ENCODE results near the gene CAAP1.
"Not testable (repeated sequence)": the region's sequence is repeated elsewhere in the genome, so short reads cannot be mapped to it uniquely, and the experiment has no call there.

CAAP1 gene

GRCh38 chr9:26856413-26857032, 36.1 kb downstream of the CAAP1 start:
- no peaks in the 10 kb centered on the region for H3K9me3 ChIP-seq (ENCODE audit: control insufficient read depth, low read length)
- no peaks in the 10 kb centered on the region for H3K4me1 ChIP-seq (ENCODE audit: control insufficient read depth, insufficient read depth, low read length)
- no peak overlapping the region for H3K27ac ChIP-seq (ENCODE audit: insufficient read depth, low read depth, low read length, poor library complexity, severe bottlenecking)
- no peaks in the 10 kb centered on the region for H3K27me3 ChIP-seq (ENCODE audit: control insufficient read depth, insufficient read depth, low read length, poor library complexity, severe bottlenecking)
- H3K36me3 ChIP-seq (ENCODE audit: control insufficient read depth, insufficient read depth, low read length) = peaks cover 18% of the 10 kb centered on the region
- no peak overlapping the region for H3K4me3 ChIP-seq (ENCODE audit: insufficient read depth, low read depth, low read length)
- 41 to 57% methylated on average over 1 of the region's 1 CpG for WGBS, 2 experiments

DNA sequence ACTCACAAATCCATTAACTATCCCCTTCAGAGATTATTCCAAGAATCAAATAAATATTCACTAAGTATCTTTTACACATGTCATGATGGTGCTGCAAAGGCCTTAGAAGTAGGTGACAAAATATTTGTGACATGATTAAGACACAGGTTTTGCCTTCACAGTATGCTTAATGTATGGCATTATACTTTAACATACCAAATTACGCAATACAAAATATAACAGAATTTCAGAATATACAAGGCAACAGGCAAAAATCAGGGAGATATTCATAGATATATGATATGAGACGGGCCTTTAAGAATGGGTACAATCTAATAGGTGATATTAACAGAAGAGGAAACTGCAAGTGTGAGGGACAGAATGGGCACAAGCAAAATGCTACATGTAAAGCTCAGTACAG, 41.6 kb downstream of the CAAP1 start:
- Histone ChIP-seq H3K9me3 (ENCODE audit: control insufficient read depth, low read length) (no peaks in the 10 kb centered on the region), H3K4me1 (ENCODE audit: control insufficient read depth, insufficient read depth, low read length) (no peaks in the 10 kb centered on the region), H3K27me3 (ENCODE audit: control insufficient read depth, insufficient read depth, low read length, poor library complexity, severe bottlenecking) (no peaks in the 10 kb centered on the region), H3K36me3 (ENCODE audit: control insufficient read depth, insufficient read depth, low read length) (peaks cover 19% of the 10 kb centered on the region), H3K27ac (ENCODE audit: insufficient read depth, low read depth, low read length, poor library complexity, severe bottlenecking) (no peak overlapping the region), H3K4me3 (ENCODE audit: insufficient read depth, low read depth, low read length) (no peak overlapping the region)
- WGBS, 2 experiments = 91 to 96% methylated on average over 1 to 2 of the region's 2 CpGs

DNA sequence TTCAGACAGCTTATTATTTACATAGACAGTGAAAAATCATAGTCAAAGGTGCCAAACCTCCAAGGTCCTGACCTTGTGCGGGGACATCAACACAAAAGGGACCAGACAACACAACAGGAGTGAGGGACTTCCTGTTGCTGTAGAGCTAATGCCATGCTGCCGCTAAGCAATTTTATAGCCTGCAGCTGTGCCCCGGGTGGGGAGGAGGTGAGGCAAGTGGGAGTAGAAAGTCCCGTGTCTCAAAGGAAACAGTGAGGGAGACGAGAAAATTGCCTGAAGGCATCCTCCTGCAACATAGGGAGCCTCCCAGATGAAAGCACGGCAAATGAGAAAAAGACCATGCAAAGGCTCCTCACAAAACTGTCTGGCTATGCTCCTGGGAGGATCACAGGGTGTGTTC, 58.8 kb downstream of the CAAP1 start:
- 64 to 68% methylated on average over 6 of the region's 6 CpGs for WGBS, 2 experiments
- H3K4me3 ChIP-seq (ENCODE audit: insufficient read depth, low read depth, low read length) = no peak overlapping the region
- H3K4me1 ChIP-seq (ENCODE audit: control insufficient read depth, insufficient read depth, low read length) = no peaks in the 10 kb centered on the region
- no peaks in the 10 kb centered on the region for H3K9me3 ChIP-seq (ENCODE audit: control insufficient read depth, low read length)
- no peaks in the 10 kb centered on the region for H3K36me3 ChIP-seq (ENCODE audit: control insufficient read depth, insufficient read depth, low read length)
- H3K27ac ChIP-seq (ENCODE audit: insufficient read depth, low read depth, low read length, poor library complexity, severe bottlenecking) = no peak overlapping the region
- H3K27me3 ChIP-seq (ENCODE audit: control insufficient read depth, insufficient read depth, low read length, poor library complexity, severe bottlenecking) = no peaks in the 10 kb centered on the region

GRCh38 chr9:26828391-26828955, 64.1 kb downstream of the CAAP1 start:
- WGBS, 2 experiments = 95 to 96% methylated on average over 4 of the region's 4 CpGs
- not testable (repeated sequence) for H3K36me3 ChIP-seq (ENCODE audit: control insufficient read depth, insufficient read depth, low read length); H3K27ac ChIP-seq (ENCODE audit: insufficient read depth, low read depth, low read length, poor library complexity, severe bottlenecking); H3K27me3 ChIP-seq (ENCODE audit: control insufficient read depth, insufficient read depth, low read length, poor library complexity, severe bottlenecking); H3K4me1 ChIP-seq (ENCODE audit: control insufficient read depth, insufficient read depth, low read length); H3K4me3 ChIP-seq (ENCODE audit: insufficient read depth, low read depth, low read length); H3K9me3 ChIP-seq (ENCODE audit: control insufficient read depth, low read length)

DNA sequence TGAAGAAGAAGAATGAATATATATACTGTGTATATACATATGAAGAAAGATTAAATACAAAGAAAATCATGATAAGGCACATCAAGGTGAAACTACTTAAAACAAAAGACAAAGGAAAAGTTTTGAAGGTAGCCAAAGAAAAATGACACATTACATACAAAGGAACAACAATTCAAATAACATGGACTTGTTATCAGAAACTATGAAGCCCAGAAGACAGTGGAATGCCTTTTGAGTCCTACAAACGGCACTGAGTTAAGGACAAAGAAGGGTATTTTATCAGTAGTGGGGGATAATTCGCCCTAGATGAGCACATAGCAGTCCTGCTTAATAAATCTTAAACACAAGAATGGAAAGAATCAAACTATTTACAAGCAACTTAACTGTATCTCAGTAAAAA, 77.8 kb downstream of the CAAP1 start:
- Histone ChIP-seq H3K36me3 (ENCODE audit: control insufficient read depth, insufficient read depth, low read length) (no peaks in the 10 kb centered on the region), H3K4me3 (ENCODE audit: insufficient read depth, low read depth, low read length) (no peak overlapping the region), H3K9me3 (ENCODE audit: control insufficient read depth, low read length) (no peaks in the 10 kb centered on the region), H3K27me3 (ENCODE audit: control insufficient read depth, insufficient read depth, low read length, poor library complexity, severe bottlenecking) (no peaks in the 10 kb centered on the region), H3K27ac (ENCODE audit: insufficient read depth, low read depth, low read length, poor library complexity, severe bottlenecking) (no peak overlapping the region), H3K4me1 (ENCODE audit: control insufficient read depth, insufficient read depth, low read length) (no peaks in the 10 kb centered on the region)
- WGBS, 2 experiments = 75 to 87% methylated on average over 1 to 2 of the region's 2 CpGs

- Histone ChIP-seq H3K27me3 (ENCODE audit: control insufficient read depth, insufficient read depth, low read length, poor library complexity, severe bottlenecking) (no peaks in the 10 kb centered on the region), H3K27ac (ENCODE audit: insufficient read depth, low read depth, low read length, poor library complexity, severe bottlenecking) (no peak overlapping the region), H3K4me1 (ENCODE audit: control insufficient read depth, insufficient read depth, low read length) (no peaks in the 10 kb centered on the region), H3K4me3 (ENCODE audit: insufficient read depth, low read depth, low read length) (no peak overlapping the region), H3K9me3 (ENCODE audit: control insufficient read depth, low read length) (no peaks in the 10 kb centered on the region), H3K36me3 (ENCODE audit: control insufficient read depth, insufficient read depth, low read length) (no peaks in the 10 kb centered on the region)
Measured at GRCh38 chr9:26813247-26813646, 79.4 kb downstream of the CAAP1 start.

DNA sequence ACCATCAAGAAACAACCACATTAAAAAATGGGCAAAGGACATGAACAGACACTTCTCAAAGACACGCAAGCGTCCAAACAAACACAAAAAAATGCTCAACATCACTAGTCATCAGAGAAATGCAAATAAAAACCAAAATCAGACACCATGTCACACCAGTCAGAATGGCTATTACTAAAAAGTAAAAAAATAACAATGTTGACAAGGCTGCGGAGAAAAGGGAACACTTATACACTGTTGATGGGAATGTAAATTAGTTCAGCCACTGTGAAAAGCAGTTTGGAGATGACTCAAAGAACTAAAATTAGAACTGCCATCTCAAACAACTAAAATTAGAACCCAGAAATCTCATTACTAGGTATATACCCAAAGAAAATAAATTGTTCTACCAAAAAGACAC, 80.4 kb downstream of the CAAP1 start:
- H3K27me3 ChIP-seq (ENCODE audit: control insufficient read depth, insufficient read depth, low read length, poor library complexity, severe bottlenecking) = no peaks in the 10 kb centered on the region
- WGBS, 2 experiments = 91 to 92% methylated on average over 3 of the region's 3 CpGs
- H3K4me3 ChIP-seq (ENCODE audit: insufficient read depth, low read depth, low read length) = no peak overlapping the region
- H3K36me3 ChIP-seq (ENCODE audit: control insufficient read depth, insufficient read depth, low read length) = no peaks in the 10 kb centered on the region
- no peak overlapping the region for H3K27ac ChIP-seq (ENCODE audit: insufficient read depth, low read depth, low read length, poor library complexity, severe bottlenecking)
- no peaks in the 10 kb centered on the region for H3K9me3 ChIP-seq (ENCODE audit: control insufficient read depth, low read length)
- no peaks in the 10 kb centered on the region for H3K4me1 ChIP-seq (ENCODE audit: control insufficient read depth, insufficient read depth, low read length)

DNA sequence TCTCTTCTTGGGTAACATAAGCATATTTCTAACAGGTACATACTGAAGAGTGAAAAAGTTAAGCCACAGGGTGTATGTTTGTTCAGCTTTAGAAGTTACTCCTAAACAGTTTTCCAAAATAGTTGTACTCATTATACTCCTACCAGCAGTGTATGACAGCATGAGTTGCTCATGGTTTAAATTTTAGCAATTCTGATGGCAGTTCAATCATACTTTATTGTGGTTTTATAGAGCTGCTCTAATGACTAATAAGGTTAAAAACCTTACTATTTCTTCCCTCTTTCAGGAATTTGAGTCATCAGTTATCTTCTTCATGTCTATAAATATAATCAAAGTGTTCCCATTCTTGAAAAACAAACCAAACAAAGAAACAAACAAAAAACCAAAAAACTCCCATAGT, 81.5 kb downstream of the CAAP1 start:
- H3K9me3 ChIP-seq (ENCODE audit: control insufficient read depth, low read length) = no peaks in the 10 kb centered on the region
- no peak overlapping the region for H3K4me3 ChIP-seq (ENCODE audit: insufficient read depth, low read depth, low read length)
- no peaks in the 10 kb centered on the region for H3K36me3 ChIP-seq (ENCODE audit: control insufficient read depth, insufficient read depth, low read length)
- no peaks in the 10 kb centered on the region for H3K4me1 ChIP-seq (ENCODE audit: control insufficient read depth, insufficient read depth, low read length)
- no peaks in the 10 kb centered on the region for H3K27me3 ChIP-seq (ENCODE audit: control insufficient read depth, insufficient read depth, low read length, poor library complexity, severe bottlenecking)
- no peak overlapping the region for H3K27ac ChIP-seq (ENCODE audit: insufficient read depth, low read depth, low read length, poor library complexity, severe bottlenecking)

DNA sequence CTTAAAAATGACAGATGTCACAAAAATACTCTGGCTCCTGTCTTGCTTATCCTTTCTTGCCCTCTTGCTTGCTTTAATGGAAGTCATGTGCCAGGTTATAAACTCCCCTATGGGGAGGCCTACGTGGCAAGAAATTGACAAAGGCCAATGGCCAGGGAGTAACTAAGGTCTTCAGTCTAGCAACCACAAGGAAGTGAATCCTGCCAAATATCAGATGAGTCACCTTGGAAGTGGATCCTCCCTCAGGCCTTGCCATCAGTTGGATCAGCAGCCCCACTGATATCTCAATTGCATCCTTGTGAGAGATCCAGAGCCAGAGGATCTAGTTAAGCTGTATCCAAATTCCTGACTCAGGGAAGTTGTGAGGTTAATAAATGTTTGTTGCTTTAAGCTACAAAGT, 82.8 kb downstream of the CAAP1 start:
- H3K4me3 ChIP-seq (ENCODE audit: insufficient read depth, low read depth, low read length) = no peak overlapping the region

GRCh38 chr9:26807161-26807560, 85.4 kb downstream of the CAAP1 start:
- Histone ChIP-seq H3K36me3 (ENCODE audit: control insufficient read depth, insufficient read depth, low read length) (no peaks in the 10 kb centered on the region), H3K27me3 (ENCODE audit: control insufficient read depth, insufficient read depth, low read length, poor library complexity, severe bottlenecking) (no peaks in the 10 kb centered on the region), H3K4me1 (ENCODE audit: control insufficient read depth, insufficient read depth, low read length) (no peaks in the 10 kb centered on the region), H3K9me3 (ENCODE audit: control insufficient read depth, low read length) (no peaks in the 10 kb centered on the region), H3K4me3 (ENCODE audit: insufficient read depth, low read depth, low read length) (no peak overlapping the region), H3K27ac (ENCODE audit: insufficient read depth, low read depth, low read length, poor library complexity, severe bottlenecking) (no peak overlapping the region)
- WGBS, 2 experiments = 91 to 95% methylated on average over 5 of the region's 5 CpGs

More for the DNA sequence above, 82.8 kb downstream of the CAAP1 start:
- no peak overlapping the region for H3K27ac ChIP-seq (ENCODE audit: insufficient read depth, low read depth, low read length, poor library complexity, severe bottlenecking)
- H3K27me3 ChIP-seq (ENCODE audit: control insufficient read depth, insufficient read depth, low read length, poor library complexity, severe bottlenecking) = no peaks in the 10 kb centered on the region
- no peaks in the 10 kb centered on the region for H3K4me1 ChIP-seq (ENCODE audit: control insufficient read depth, insufficient read depth, low read length)
- H3K36me3 ChIP-seq (ENCODE audit: control insufficient read depth, insufficient read depth, low read length) = no peaks in the 10 kb centered on the region
- WGBS, 2 experiments = 94 to 100% methylated on average over 1 of the region's 1 CpG
- H3K9me3 ChIP-seq (ENCODE audit: control insufficient read depth, low read length) = no peaks in the 10 kb centered on the region

- H3K27me3 ChIP-seq (ENCODE audit: control insufficient read depth, insufficient read depth, low read length, poor library complexity, severe bottlenecking) = no peaks in the 10 kb centered on the region
- H3K4me1 ChIP-seq (ENCODE audit: control insufficient read depth, insufficient read depth, low read length) = no peaks in the 10 kb centered on the region
- 82 to 89% methylated on average over 2 of the region's 2 CpGs for WGBS, 2 experiments
- H3K27ac ChIP-seq (ENCODE audit: insufficient read depth, low read depth, low read length, poor library complexity, severe bottlenecking) = no peak overlapping the region
- no peaks in the 10 kb centered on the region for H3K36me3 ChIP-seq (ENCODE audit: control insufficient read depth, insufficient read depth, low read length)
- no peak overlapping the region for H3K4me3 ChIP-seq (ENCODE audit: insufficient read depth, low read depth, low read length)
- H3K9me3 ChIP-seq (ENCODE audit: control insufficient read depth, low read length) = no peaks in the 10 kb centered on the region
Measured at GRCh38 chr9:26802921-26803320, 89.7 kb downstream of the CAAP1 start.

All from ectodermal cell (in vitro differentiated cells).